GM18519 (cell line): ENCODE measurements around the gene RREB1.
"Not testable (repeated sequence)": the region's sequence is repeated elsewhere in the genome, so short reads cannot be mapped to it uniquely, and the experiment has no call there.

Experiments
- ATAC-seq: cut with Tn5 transposase; IDR thresholded peaks from one replicate; pipeline ENCODE4 v1.9.1; 2021; ENCODE audit warnings: mild to moderate bottlenecking, moderate library complexity; ENCODE audit not compliant: unreplicated experiment, low FRiP score

Gene RREB1

DNA sequence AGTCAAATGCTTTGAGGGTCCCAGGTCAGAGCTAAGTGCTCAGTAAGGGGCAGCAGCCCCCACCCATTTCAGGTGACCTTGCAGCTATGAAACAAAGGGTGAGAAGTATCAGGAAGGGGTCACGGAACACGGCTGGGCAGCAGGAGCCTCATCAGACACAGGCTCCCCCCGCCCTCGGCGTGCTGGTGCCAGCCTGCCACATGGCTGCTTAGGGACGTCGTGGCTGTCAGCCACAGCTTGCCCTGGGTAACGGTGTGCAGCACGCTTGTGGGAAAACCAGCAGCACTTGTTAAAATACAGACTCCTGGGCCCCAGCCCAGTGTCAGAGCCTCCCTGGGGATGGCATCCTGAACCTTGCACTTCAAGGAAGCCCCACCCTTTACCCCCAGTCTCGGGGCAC is 165.9 kb downstream of the RREB1 start:
- no peak for ATAC-seq

DNA sequence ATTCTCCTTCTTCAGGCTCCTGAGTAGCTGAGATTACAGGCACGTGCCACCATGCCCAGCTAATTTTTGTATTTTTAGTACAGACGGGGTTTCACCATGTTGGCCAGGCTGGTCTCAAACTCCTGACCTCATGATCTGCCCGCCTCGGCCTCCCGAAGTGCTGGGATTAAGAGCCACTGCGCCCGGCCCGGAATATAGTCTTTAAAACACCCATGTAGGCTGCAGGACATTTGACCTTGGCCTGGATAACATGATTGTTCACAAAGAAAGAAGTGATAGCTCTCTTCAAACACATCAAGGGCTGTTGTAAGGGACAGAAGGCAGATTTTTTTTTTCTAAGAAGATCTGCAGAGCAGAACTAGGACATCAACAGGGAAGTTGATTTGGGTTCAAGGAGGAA is 166.8 kb downstream of the RREB1 start:
- not testable (repeated sequence) for ATAC-seq

DNA sequence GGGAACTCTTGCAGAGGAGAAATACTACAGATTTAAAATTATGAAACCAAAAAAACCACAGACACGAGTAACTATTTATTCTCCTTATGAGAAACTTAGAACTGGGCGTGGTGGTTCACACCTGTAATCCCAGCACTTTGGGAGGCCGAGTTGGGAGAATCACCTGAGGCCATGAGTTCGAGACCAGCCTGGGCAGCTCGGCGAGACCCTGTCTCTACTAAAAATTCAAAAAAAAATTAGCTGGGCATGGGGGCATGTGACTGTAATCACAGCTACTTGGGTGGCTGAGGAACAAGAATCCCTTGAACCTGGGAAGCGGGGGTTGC is 168.4 kb downstream of the RREB1 start:
- ATAC-seq = no peak

DNA sequence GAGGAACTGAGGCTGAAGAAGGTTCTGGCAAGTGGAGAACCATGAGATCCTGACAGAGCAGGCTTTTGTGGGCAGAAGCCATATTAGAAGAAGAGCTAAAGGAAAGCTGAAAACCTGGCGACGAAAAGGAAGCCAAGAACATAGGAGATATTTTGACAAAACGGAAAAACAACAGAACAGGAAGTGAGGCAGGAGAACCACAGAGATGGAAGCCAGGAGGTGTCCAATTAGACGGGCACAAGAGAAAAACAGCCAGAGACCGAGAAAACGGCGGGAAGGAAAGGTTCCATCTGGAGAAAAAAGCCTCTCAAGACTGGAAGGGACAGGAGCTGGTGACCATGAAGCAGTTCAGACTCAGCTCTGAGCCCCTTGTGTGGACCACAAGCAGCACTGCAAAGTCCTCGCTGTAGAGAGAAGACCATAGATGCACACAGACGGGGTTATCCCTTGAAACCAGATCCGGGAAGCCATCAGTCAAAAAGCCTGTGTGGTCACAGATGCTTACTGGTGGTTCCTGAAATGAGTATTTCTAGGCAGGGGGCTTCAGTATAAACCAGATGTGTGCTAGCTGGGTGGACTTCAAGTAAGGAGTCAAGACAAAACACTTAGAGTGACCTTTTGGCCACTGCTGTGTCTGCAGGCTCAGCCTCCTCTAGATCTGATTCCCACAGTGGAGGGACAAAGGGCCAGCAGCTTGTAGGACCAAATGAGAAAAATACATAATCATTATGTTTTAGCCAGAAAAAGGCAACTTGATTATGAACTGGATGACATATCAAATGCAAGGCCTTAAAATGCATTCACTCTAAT is 174.5 kb downstream of the RREB1 start:
- ATAC-seq = no peak

DNA sequence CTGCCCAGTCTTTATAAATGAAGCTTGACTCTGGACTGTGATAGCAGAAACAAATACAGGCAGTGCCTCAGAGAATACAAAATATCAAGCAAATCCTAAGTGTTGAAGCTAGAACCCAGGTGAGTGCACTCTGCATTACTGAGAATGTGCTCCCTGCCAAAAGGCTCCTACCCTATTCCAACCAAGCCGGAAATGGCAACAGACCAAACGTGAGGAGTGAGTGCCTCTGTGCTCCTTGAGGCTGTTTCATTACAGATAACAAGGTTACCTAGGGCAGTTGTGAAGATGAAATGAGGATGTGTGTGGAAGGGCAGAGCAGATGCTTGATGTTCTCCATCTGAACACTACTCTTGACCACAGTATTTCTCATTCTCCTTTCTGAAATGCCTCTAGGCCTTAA is 175.9 kb downstream of the RREB1 start:
- no peak for ATAC-seq

DNA sequence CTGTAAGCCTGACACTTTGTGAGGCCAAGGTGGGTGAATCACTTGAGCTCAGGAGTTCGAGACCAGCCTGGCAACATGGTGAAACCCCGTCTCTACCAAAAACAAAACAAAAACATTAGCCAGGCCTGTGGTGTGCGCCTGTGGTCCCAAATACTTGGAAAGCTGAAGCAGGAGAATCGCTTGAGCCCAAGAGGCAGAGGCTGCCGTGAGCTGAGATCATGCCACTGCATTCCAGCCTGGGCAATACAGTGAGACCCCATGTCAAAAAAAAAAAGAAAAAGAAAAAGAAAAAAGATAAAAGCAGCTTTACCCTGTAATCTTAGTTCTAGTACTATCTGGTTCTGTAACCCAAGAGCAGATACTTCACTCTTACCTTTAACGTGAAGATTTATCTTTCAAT is 177.7 kb downstream of the RREB1 start:
- ATAC-seq = no peak

DNA sequence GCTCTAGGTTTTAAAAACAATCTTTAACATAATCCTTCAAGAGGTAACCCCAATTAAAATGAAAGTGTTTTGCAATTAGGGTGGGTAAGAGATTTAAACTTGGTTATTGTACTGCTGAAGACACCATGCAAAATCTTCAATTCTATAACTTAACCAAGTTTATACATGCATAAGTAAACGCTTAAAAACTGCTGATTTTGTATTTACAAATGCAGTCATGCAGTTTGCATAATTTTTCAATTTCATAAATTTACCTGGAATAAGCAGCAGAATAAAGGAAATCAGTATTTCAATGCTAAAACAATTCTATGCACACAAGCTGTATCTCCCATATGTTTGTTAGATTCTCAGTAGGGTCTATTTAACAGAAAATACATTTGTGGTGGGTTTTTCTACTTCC is 182.3 kb downstream of the RREB1 start:
- ATAC-seq = no peak

DNA sequence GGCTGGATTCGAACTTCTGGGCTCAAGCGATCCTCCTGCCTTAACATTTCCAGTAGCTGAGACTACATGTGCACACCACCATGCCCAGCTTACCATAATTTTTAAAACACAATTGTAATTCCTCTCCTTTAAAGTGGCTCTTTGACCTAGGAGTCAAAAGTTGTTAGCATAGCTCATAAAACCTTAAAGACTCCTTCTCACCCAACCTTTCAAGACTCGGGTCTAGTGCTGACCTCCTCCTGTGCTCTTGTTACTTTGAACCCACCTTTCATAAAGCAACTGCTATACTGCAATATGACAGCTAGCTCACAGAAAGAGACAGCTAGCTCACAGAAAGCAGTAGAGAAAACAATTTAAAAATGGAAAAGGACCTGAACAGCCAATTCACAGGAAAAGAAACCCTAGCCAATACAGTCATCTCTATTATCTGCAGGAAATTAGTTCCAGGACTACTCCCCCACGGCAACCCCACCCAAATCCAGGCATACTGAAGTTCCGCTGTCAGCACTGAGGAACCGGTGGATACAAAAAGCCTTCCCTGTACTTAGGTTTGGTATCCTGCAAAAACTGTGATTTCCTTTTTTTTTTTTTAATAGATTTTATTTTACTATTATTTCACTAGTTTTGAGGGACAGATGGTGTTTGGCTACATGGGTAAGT is 185.0 kb downstream of the RREB1 start:
- ATAC-seq = no peak

DNA sequence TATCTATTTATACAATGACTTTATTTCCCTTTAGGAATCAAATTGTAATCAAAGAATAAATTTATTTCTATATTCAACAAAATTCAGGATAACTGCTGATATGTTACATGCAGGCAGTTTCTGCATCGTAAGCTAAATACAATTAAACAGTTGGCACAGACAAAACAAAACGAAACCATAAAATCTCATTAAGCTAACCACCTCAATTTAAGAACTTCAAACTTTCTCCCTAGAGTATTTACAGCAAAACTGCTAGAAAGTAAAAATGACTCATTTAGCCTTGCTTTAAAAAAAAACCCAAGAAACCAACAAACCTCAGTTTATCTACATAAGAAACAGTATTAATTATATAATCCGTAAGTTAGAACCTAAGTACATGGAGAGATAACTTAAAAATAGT is 188.2 kb downstream of the RREB1 start:
- ATAC-seq = no peak

DNA sequence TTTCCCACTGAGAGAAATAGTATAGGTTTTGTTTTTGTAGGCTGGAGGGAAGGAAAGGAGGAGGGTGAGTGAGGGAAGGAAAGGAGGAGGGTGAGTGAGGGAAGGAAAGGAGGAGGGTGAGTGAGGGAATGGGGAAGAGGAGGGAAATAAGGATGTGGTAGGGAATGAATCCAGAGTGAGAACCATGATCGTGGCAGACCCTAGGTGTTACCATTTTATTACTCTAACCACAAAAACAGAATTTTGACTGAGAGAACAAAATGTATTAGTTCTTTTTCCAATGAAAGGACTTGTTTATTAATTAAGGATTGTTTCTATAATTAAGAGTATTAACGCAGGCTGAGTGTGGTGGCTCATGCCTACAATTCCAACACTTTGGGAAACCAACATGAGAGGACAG is 188.8 kb downstream of the RREB1 start:
- no peak for ATAC-seq

DNA sequence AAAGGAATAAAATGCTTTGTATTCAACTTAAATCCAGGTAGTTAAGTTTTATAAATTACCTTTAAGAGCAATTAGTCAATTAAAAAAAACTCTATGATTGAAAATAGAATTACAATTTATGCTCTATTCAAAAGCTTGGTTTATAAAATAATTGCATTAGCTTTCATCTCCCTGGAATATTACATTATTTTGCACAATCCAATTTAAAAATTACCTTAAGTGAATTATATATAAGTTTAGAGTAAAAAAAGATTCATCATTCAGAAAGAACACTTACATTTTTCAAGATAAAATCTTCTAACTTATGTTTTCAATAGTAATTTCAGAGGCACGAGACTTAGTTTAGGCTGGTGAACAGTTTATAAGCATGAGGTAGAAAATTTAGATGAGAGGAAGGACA is 190.4 kb downstream of the RREB1 start:
- ATAC-seq = no peak

DNA sequence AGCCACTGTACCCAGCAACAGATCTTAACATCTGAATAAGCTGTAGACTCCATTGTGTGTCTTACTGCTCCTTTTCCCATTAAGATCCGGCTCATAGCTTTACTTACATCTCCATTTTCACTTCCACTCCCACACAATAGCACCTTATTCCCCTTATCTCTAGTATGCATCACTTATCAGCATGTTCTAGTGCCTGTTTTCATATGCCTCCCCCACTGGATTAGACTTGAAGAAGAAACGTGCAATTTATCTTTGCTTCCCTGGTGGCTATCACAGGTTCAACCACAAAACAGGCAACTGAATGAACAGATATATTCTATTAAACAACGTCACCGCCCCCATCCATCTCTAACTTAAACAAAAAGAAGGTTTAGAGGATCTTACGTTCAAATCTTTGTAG is 193.2 kb downstream of the RREB1 start:
- ATAC-seq = no peak
